EH (cell line): ENCODE data around the gene VCP.

Experiments
- DNase-seq: peaks from one replicate; pipeline ENCODE4 v3.0.0-alpha.2; 2015; ENCODE audit warnings: low read depth

VCP gene

DNA sequence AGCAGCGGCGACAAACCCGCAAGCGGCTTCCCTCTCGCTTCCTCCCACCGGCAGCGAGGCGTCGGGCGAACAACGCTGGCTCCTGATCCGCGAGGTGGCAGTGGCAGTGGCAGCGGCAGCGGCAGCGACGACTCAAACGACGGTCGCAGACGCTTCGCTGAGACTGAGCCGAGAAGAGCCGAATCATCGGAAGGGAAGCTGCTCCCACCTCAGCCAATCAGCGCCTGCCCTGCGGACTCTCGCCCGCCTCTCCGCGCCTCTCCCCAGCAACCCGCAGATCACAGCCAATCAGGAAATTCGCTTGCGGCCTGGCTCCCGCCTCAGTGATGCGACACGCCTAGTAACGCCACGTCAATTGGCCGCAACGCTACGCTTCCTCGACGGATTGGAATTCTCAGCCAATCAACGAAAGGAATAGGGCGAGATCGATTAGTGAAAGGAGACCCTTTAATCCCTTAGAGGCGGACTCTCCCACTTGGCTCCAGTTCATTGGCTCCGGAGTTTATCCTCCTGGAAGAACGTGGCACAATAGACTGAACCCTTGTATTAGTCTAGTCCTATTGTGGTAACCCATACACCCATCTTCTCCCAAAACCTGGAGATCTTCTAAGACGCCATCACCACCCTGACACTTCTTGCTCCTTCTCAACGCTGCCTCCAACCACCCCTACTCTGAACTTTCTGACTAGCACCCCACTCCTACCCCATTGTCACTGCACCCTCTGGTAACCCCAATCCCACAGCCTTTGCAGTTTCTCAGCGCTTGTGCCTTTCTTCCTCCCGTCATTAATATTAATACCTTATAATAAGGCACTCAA lies at the start of gene VCP:
Gene VCP (minus strand): TSS at position 165 of the 818 bp plus-strand sequence. CDS start 272 bp downstream, outside the sequence.
- peak; percentile 100 for DNase-seq

DNA sequence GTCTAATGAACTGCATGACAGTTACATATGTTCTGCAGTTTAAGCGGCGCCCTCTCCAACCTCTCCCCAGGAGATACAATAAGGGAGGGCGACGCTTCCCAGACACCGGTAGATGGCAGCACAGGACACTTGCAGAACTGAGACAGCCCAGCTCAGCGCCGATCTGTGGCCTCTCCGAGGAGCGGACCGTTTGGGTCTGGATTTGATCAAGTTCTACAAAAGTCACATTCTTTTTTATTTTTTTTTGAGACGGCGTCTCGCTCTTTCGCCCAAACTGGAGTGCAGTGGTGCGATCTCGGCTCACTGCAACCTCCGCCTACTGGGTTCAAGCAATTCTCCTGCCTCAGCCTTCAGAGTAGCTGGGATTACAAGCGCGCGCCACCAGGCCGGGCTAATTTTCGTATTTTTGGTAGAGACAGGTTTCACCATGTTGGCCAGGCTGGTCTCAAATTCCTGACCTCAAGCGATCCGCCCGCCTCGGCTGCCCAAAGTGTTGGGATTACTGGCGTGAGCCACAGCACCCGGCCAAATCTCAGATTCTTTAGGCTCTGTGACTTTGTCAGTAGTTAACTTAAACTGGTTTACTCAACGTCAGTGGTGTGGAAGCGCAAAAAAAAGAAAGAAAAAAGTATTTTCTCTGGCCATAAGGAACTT lies 44.6 kb upstream of the VCP start:
- DNase-seq = peak; percentile 93

DNA sequence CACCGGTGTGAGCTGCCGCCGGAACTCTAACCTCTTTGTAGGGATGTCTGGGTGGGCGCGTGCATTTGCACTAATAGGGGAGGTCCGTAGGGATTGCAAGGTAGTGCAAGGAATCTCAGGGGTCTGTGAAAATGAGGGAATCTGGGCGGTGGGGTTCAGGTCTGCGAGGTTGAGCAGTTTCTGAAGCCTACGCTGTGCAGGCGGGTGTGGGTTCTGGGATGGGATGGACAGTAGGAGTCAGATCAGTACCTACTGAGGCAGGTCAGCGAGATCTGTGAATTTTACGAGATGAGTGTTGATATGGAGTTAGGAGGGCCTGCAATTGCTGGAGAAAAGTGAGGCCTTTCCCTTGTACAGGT lies 44.1 kb upstream of the VCP start:
- no peak for DNase-seq

DNA sequence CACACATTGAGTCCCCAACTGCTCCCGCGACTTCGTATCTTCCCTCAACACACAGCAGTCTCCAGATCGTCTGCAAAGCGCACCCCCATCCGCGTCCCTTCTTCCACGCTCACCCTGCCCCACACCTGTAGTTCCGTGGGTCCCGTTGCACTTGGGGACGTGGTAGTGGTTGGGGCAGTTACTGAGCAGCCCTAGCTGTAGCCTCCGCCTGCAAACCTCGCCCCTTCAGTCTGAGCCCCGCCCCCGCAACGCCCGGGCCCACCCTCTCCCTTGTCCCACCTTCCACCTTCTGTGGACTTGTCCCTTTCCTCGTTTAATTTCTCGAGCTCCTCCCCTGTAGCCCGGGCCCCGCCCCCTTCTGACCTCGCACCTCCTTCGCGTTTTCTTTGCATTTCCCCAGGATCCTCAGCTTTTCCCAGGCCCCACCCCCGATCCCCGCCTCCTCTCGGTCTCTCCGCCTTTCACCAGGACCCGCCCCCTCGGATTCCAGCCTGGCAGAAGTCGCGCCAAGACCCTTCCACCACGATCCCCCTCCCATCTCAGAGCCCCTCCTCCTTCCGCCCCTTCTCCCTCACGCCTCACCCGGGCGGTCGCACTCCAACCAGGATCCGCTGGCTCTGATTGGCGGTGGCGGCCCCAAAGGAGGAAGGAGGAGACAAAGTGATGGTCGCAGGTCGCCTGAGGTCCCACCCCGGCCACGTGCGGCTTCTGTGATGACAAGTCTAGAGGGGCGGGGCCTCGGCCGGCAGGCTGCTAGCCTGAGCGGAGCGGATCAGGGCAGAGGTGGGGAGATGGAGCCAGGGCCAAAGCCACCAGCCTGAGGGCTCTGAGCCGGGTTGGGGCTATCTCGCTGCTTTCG lies 43.5 kb upstream of the VCP start, which contains the start of gene ATOSB:
Gene ATOSB (minus strand): TSS at position 183 of the 859 bp plus-strand sequence. CDS start 7,588 bp downstream, outside the sequence.
- DNase-seq = peak; percentile 99

DNA sequence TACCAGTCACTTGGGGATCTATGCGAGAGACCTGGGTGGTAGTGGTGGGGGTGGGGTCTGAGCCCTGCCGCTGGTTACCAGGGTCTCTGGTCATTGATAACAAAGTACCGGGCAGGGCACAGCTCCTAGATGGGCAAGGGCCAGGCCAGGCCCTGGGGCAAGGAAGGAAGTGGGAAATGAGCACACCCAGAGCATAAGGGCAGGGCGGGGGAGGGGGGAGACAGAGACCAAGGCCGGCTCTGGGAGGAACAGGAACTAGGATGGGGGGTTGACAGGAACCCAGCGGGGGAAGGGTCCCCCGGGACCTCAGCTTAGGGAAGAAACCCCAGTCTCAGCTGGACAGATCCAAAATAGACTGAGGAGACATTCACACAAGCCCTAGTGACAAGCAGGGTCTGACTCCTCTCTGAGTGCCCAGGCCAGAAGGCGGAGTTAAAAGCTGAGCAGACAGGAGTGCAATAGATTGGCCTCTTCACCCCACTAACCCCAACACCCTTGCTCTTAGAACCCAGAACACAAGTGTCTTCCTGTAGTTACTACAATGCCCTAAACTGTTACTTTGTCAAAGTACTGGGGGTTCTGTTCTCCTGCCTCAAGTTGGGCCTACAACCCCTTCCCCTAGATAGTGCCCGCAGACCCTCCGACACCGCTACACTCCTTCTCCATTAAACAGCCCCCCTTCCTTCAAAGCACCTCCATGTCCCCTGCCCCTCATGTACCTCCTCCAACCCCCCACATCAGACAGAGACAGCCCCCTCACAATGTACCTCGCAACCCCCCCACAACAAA lies 42.6 kb upstream of the VCP start:
- peak; percentile 72 for DNase-seq

DNA sequence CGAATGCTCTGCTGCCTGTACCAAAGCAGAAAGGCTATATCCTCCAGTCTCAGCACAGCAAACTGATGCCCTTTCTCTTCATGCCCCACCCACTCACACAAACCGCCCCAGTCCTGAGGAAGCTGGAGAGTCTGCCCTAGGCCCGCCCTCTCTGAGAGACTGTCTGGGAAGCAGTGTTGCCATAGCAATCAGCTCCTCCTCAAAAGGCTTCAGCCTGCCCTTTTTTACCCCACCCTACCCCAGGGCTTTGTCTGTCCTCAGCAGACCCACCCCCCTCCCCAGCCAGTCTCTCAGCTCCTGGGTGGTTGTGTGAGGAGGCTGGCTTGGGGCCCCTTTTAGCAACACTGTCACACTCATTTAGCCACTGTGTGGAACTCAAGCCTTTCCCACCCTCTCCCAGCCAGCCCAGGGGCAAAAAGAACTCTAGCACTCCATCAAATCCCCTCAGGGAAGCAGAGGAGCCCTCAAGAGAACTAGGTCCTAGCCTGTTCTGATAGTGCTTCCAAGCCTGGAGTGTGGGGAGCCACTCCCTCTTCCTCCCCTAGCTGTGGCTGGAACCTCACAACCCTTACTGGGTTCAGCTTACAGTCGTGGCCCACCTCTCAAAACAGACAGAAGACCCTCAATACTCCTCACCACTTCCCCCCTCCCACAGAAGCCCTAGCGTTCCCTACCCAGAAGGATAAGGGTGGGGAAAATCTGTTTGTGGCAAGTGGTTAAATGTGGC lies 41.9 kb upstream of the VCP start:
- DNase-seq = peak; percentile 99

DNA sequence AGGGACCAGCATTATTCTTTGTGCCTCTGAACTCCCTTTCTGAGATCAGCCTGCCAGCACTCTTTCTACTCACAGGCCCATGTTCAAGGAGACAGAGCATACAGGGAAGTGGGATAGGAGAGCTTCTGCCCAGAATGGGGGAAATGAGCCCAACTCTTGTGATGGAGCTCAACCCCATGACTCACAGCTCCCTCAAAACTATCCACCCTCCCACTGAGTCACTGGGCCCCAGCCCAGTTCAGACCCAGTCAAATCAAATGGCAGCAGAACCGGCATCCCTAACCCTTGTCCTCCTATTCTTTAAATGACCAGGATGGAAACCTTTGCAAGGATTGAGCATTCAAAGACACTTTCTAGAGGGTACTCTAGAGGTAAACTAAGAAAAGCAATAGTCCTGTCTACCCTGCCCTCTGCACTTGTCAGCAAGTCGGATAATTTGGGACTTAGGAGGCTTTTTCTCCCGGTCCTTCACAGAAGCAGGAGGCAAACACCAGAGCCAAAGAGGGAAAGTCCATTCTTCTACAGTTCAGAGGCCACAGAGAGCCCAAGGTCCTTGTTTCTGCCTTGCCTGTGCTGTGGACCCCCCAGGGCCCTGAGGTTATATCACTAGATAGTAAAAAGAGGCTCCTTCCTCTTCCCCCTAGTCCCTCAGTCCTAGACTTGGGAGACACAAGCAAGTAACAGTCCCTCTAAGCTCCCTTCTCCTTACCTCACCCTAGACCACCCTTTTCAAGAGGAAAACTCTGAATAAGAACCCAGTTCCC lies 40.0 kb upstream of the VCP start:
- peak; percentile 86 for DNase-seq

DNA sequence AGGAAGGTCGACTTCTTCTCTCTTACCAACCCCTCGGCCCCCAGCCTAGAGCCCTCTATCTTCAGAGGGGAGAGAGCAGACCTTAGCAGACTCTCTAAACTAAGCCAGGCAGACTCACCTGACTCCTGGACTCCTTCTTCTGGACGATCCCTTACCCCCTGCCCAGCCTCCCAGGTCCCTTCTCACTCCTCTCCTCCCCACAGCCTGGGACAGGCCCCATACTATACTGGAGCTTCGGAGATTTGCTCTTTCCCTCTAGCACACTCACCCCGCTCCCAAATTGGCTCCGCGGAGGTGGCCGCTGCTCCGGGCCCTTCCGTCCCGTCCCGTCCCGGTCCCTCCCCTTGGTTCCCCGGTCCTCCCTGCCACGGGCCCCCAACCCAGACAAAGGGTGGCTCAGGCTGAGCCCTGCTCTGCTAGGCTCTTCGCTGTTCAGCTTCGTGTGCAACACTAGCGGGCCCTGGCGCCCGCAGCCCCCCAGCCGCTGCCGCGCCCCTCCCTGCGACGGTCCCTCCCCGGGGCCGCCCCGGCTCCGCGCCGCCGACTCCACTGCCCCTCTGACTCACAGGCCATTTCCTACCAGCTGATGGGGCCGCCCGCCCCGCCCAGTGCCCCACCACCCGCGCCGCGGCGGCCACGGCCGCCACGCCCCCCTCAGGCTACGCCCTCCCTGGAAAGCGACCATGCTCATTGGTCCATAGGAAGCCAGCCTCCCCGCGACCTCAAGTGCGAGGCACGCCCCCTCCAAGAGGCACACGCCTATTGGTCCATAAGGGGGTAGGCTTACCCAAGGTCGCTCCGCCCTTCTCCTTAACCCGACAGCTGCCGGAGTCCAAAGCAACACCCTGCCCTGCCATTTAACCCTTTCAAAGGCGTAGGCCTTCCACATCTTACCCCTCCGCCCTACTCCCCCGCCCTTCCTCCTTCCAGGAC lies 38.8 kb upstream of the VCP start:
- peak; percentile 99 for DNase-seq

DNA sequence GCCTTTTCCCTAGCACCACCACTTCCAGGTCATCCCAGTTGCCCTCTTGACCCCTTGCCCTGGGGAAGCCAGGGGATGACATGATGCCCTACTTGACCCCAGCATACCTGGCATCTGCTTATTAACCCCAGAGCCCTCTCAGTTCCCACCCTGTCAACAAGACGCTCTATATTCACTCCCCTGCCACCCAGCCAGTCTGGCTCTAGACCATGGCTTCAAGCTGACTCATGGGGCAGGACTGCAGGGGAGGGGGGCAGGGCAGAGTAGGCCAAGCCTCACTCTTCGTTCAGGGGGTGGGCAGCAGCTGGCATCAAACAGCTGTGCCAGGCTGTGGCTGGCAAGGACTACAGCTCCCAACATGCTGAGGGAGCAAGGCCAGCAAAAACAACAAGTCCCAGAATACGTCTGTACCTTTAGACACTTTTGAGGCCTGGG lies 37.9 kb upstream of the VCP start:
- peak; percentile 68 for DNase-seq

DNA sequence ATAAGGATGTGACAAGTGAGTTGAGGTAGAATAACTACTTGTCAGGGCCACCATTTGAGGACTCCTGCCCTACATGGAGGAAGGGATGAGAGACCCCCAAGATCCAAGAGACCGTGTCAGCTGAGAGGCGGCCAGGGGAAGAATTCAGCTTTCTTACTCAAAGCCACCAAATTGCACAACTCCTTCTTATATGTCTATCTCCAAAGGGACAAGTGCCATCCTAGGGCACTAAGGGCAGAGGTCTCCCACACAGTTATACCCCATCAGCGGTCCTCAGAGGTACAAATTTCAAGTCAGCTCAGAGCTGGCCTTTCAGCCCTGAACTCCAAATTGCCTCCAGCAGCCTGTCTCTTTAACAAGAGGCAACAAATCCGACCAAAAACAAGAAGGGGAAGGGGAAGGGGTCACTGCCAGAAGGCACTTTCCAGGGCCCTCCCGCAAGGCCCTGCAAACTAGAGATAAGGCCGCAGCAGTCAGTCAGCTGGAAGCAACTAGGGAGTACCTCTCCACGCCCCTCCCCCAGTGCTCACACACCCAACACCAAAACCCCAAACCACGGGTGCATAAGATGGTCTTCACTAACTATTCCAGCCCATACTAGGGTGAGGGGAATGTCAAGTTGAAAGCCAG lies 36.6 kb upstream of the VCP start:
- DNase-seq = no peak

DNA sequence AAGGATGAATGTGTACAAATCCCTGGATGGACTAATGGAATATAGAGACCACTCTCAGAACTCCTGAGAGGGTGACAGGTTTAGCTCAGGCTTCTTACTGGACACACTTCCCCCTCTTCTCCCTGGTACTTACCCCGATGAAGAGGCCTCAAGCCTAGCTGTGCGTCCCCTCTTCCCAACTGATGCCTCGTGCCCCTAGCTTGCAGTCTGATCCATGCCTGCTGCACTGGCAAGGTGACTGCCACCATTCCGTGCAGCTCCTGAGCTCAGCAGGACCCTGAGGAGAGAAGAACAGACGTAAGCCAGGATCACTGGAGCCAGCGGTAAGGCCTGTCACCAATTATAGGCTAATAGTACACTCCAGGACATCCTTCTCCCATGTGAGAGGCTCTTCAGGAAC lies 36.0 kb upstream of the VCP start:
- DNase-seq = no peak

DNA sequence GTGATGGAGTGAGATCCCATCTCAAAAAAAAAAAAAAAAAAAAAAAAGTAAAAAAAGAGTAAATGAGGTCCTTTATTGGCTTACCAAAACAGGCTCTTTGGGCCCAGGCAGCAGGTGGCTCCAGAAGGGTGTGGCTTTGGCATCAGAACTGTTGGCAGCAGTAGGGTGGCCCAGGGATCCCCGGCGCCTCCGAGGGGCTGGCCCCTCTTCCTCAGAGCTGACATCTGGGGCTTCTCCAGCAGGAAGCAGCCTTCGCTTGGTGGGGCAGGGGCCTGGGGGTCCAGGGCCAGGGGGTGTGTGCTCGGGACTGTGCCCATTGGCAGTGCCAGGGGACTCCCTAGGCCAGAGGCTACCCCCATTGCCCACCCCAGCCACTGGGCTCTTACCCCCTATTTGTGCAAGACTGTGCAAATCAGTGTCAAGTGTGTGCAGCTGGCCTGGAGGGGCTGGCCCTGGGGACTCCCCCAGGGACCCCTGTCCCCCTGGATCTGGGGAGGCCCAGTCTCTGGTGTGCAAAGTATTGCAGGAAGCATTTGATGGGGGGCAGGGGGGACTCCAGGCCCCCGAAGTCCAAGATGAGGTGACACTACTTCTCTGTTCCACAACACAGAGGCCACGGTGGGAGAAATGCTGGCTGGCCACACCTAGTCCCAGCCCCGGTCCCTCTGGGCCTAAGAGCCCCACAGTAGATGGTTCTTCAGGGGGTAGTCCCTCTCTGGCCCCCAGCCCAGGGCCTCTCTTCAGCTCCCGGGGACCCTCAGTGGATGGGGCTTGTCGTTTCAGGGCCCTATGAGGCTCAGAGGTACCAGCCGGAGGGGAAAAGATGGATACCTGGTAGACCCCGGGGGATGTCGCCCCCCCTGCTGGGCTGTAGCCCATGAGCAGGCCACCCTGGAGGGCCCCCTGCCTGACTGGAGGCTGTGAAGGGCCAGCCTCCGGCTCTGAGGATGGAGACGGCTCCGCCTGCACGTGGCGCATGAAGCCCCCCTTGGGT lies 35.2 kb upstream of the VCP start:
- no peak for DNase-seq

DNA sequence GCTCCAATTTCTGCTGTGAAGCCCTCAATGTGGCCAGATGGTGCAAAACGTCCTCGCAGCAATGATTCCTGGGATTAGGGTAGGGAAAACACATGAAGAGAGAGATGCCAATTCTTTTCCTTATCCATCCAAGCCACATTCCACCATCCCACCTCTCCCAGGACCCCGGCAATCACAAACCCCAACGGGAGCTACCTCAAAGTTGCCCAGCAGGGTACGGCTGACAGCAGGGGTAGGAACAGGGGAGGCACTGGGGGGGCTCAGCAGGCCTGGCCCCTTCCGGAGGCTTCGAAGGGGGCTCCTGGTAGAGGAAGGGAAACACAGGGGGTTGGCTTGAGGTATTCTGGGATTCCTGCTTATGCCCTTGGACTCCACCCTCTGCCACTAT lies 33.9 kb upstream of the VCP start:
- no peak for DNase-seq

DNA sequence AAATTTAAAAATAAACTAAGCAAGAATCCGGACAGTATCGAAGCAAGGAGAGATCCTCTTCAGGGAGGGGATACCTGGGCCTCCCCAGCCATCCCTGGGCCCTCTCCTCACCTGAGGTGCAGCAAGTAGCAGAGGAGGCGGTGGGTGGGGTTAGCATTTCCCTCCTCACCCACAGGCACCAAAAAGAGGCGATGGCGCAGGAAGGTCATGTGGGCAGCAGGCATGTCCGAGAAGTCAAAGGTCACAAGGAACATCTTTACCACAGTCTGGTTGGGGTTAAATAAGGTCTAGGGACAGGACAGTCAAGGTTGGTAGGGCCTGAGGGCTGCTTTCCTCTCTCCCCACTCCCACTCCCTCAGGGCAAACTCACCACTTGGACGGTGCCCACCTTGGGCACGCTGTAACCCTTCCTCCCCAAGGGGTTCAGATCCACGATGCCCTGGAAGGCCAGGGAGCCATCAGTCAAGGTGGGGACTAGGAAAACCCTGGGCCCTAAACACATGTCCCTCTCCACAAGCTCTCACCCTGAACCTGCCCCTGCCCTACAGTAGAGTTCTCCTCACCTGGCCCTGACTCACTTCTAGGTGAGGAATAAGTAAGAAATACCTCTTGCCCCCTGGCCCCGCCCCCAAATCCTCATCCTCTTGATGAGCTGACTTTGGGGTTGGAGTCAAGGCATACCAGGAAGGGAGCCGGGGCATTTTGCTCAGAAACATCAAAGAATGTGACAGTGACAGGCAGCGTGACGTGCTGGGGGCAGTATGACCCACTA lies 33.3 kb upstream of the VCP start:
- DNase-seq = no peak

DNA sequence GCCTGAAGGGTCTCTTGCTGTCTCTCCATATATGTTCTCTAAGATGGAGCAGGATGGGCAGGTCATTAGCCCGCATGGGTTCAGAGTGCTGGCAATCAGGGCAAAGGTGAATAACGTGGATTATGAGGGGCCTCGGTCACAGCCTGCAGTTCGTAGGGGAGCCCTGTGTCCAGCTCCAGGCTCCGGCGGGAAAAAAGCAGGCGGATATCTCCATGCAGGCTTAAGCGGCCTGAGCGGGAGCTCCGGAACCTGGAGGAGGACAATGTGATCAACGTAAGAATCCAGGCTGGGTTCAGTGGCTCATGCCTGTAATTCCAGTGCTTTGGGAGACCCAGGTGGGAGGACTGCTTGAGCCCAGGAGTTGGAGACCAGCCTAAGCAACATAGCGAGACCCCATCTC lies 32.7 kb upstream of the VCP start:
- no peak for DNase-seq

DNA sequence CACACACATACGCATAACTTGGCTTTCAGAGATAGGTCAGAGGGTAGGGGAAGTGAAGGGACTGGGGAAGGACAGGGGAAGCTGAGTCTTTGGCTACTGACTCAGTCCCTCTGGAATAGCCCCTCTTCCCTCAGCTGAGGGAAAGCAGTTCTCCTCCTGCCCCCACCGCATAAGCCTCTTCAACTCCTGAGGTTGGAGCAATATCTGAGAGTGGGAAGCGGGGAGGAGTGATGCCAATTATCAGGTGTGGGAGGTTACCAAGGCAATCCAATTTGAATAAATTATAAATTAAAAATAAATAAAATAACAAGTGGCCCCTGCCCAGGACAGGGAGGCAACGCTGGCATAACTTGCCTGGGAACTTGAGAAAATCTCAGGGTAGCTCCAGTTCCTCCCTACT lies 32.2 kb upstream of the VCP start:
- DNase-seq = no peak
